Ascending aorta (tissue), 2 donors: ENCODE data around the gene PROSER2. TPM values are rescaled to one million over a fixed set of nuclear protein-coding genes. Genes with fewer than 3 reads are reported as not detected.

Experiments
- DNase-seq, 2 donors: peaks; one replicate each; pipeline ENCODE4 v3.0.0-alpha.2; 2019; ENCODE audit warnings: low spot score in 2 of 2
- H3K27ac ChIP-seq, 2 donors: fragments of 200-600 bp; sonication (generic); one replicate each; pipeline ENCODE4 v1.5.1; 2016 to 2017; ENCODE audit warnings: mild to moderate bottlenecking in 1 of 2
- H3K27me3 ChIP-seq: fragments of 200-600 bp; sonication (generic); one replicate; pipeline ENCODE4 v1.5.1; 2017
- H3K36me3 ChIP-seq, 2 donors: fragments of 200-600 bp; sonication (generic); one replicate each; pipeline ENCODE4 v1.5.1; 2016
- H3K4me1 ChIP-seq, 2 donors: fragments of 200-600 bp; sonication (generic); one replicate each; pipeline ENCODE4 v1.5.1; 2016 to 2017; ENCODE audit warnings: mild to moderate bottlenecking in 1 of 2
- H3K4me3 ChIP-seq, 2 donors: fragments of 200-600 bp; sonication (generic); one replicate each; pipeline ENCODE4 v1.5.1; 2016 to 2017; ENCODE audit warnings: mild to moderate bottlenecking in 1 of 2
- H3K9me3 ChIP-seq, 2 donors: fragments of 200-600 bp; sonication (generic); one replicate each; pipeline ENCODE4 v1.5.1; 2016
- intact Hi-C: fragments of 100-400 bp; cut with DNase I; formaldehyde crosslinking; loops from one replicate; pipeline ENCODE4 v1.15.1; 2023
- total RNA-seq: library from RNA; depleted of rRNA; stranded (reverse); fragments of >200 nt; gene quantifications from one replicate; pipeline ENCODE4 v1.1.0, GENCODE V29; 2016
- TF ChIP-seq, protein P1 (sequence below), 3 experiments: fragments of 200-600 bp in 2 of 3; fragments of 450-650 bp in 1 of 3; sonication (generic) in 2 of 3; IDR thresholded peaks; one replicate each; pipeline ENCODE4 v1.5.1; 2016 to 2019; ENCODE audit warnings: antibody characterized with exemption in 3 of 3, mild to moderate bottlenecking in 1 of 3, moderate library complexity in 1 of 3

The PROSER2 gene
- total RNA-seq, 1 donor from 2014 or later = 4.8 TPM

GRCh38 chr10:11828682-11829284 is 5.6 kb downstream of the PROSER2 start:
- H3K27me3 ChIP-seq = no peaks in the 10 kb centered on the region
- no peak for DNase-seq
- no peak overlapping the region for H3K27ac ChIP-seq
- intact Hi-C loops = no loop called here
- H3K36me3 ChIP-seq = no peaks in the 10 kb centered on the region
- H3K4me3 ChIP-seq = no peak overlapping the region
- TF ChIP-seq, protein P1, sequence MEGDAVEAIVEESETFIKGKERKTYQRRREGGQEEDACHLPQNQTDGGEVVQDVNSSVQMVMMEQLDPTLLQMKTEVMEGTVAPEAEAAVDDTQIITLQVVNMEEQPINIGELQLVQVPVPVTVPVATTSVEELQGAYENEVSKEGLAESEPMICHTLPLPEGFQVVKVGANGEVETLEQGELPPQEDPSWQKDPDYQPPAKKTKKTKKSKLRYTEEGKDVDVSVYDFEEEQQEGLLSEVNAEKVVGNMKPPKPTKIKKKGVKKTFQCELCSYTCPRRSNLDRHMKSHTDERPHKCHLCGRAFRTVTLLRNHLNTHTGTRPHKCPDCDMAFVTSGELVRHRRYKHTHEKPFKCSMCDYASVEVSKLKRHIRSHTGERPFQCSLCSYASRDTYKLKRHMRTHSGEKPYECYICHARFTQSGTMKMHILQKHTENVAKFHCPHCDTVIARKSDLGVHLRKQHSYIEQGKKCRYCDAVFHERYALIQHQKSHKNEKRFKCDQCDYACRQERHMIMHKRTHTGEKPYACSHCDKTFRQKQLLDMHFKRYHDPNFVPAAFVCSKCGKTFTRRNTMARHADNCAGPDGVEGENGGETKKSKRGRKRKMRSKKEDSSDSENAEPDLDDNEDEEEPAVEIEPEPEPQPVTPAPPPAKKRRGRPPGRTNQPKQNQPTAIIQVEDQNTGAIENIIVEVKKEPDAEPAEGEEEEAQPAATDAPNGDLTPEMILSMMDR (IDR thresholded peaks at IDR 0.05) = no peak
- no peaks in the 10 kb centered on the region for H3K9me3 ChIP-seq
- H3K4me1 ChIP-seq = no peaks in the 10 kb centered on the region

DNA sequence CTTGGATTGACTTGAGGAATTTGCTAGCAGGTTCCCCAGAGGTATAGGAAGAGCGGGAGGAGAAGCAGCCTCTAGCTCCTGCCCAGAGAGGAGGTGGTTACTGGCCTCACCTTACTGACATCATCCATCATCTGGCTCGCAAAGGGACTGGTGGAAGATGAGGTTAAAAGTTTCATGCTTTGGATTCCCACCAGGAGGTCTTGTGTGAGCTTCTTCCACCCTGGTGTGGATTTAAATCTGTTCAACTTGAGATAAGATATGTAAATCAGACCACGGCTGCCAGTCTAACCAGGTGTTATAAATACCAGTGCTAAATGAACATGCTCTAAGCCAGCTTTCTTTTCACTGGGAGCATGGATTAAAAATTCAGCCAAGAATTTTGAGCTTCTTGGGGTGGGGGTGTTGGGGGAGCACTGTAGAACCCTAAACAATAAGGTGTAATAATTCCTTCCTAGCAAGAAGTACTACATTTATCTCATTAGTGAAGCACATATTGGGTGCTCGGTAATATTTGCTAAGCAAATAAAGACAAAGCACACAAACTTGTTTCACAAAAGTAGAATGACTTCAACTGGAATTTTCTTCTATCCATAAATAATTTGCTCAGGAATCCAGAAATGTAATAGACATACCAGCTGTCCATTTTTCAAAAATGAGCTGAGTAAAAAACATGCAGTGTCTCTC is 7.8 kb downstream of the PROSER2 start:
- Histone ChIP-seq H3K9me3 (no peaks in the 10 kb centered on the region), H3K27ac (no peak overlapping the region), H3K4me1 (no peaks in the 10 kb centered on the region), H3K4me3 (no peak overlapping the region), H3K27me3 (no peaks in the 10 kb centered on the region), H3K36me3 (no peaks in the 10 kb centered on the region)
- intact Hi-C loops = no loop called here
- TF ChIP-seq, protein P1 (IDR thresholded peaks at IDR 0.05) = no peak
- DNase-seq = no peak

DNA sequence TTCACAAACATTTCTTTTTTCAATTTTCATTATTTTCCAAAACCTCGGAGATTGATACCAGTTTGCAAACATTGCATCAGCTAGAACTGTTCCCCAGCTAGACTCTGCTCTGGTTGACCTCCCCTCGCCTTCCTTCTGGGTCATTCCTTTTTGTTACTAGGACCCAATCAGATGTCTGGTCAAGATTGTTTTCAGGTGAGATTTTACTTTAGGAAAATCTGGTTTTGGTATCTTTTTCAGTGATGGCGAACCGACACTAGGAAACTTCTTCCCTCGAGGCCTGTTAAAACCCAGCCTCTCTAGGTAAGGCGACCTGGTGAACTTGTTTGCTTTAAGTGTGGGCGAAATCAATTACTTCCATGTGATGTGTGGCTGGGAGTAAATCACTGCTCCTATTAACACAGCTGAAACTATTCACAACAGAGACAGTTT is 8.4 kb downstream of the PROSER2 start:
- Histone ChIP-seq H3K27me3 (no peaks in the 10 kb centered on the region), H3K27ac (no peak overlapping the region), H3K36me3 (no peaks in the 10 kb centered on the region), H3K4me3 (no peak overlapping the region), H3K9me3 (no peaks in the 10 kb centered on the region), H3K4me1 (no peaks in the 10 kb centered on the region)
- DNase-seq = no peak
- intact Hi-C loops = no loop called here
- TF ChIP-seq, protein P1 (IDR thresholded peaks at IDR 0.05) = no peak

- no peak overlapping the region for H3K27ac ChIP-seq
- intact Hi-C loops = no loop called here
- no peak for DNase-seq
Observed at GRCh38 chr10:11832042-11832441, 8.9 kb downstream of the PROSER2 start.

GRCh38 chr10:11835061-11835460 is 11.9 kb downstream of the PROSER2 start:
- Histone ChIP-seq H3K4me3 (no peak overlapping the region), H3K36me3 (no peaks in the 10 kb centered on the region), H3K27ac (no peak overlapping the region), H3K9me3 (no peaks in the 10 kb centered on the region), H3K4me1 (no peaks in the 10 kb centered on the region), H3K27me3 (no peaks in the 10 kb centered on the region)
- TF ChIP-seq, protein P1 (IDR thresholded peaks at IDR 0.05) = no peak
- no peak for DNase-seq
- intact Hi-C loops = no loop called here

More at GRCh38 chr10:11832042-11832441, 8.9 kb downstream of the PROSER2 start:
- Histone ChIP-seq H3K27me3 (no peaks in the 10 kb centered on the region), H3K4me3 (no peak overlapping the region), H3K9me3 (no peaks in the 10 kb centered on the region), H3K36me3 (no peaks in the 10 kb centered on the region), H3K4me1 (no peaks in the 10 kb centered on the region)
- TF ChIP-seq, protein P1 (IDR thresholded peaks at IDR 0.05) = no peak
